ENCODE data around the gene RAB40B.

The RAB40B gene

DNA sequence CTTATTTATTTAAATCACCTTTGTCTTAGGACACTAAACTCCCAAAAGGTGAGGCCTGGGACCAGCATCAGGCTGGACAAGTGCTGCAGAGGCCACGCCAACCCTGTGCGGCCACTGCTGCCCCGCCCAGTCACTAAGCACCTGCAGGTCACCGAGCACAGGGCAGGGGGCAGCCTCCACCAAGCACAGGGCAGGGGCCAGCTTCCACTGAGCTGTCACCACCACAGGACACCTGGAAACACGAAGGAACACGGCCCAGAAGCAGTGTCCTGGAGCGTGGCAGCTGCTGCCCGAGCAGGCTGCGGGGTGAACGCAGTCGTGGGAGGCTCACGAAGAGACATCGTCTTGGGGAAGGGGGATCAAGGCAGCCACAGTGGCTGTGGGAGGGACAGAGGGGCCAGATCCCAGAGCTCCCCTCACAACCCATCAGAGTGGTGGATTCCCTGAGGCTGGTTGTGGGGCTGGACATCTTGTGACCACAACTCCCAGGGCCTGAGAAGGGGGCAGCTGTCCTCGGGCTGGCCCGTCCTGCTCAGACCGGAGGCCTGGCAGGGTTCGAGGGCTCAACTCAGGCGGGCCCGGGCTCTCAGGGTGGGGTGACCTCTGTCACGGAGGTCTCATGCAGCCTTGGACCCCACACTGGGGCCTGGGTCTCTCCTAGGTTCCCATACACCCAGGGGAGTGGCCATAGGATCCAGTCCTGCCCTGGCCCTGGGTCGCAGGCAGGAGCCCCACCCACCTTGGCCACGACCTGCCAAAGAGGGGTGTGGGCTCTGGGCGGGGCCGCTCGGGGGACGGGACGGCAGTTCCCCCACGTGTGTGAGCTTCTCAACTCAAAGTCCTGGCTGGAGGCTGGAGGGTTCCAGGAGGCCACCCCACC, 18.7 kb downstream of the RAB40B start:
- no peaks in the 10 kb centered on the region for H3K27me3 ChIP-seq (ENCODE audit: insufficient read depth, low read length)

DNA sequence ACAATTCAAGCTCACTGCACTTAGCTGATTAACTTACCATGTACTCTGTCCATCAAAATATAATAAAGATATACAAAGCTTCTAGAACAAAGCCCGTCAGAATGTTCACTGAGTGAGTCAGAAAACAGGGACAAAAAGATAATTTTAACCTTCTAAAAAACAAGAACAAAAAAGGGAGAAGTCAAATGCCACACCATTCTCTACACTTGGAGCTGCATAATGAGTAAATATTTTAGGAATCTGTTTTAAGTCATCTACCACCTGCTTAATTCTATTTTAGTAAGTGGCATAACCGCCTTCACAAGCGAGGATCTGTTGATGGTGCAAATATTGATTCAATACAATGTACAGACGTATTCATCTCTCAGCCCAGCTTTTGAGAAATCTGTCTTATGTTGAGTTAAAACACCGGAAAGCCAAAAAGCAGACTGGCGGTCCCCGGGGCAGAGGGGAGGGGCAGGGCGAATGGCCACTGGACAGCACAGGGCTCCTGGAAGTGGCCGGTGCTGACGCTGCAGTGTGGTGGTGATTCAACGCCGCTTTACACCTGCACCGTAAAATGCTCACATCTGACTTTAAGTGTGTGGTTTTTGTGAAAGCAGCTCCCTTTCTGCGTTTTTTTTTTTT, 20.1 kb downstream of the RAB40B start:
- H4K91ac ChIP-seq (ENCODE audit: low read depth, low read length): no peak overlapping the region
- no peak overlapping the region for H3K4me2 ChIP-seq (ENCODE audit: low read length)
- H2BK12ac ChIP-seq (ENCODE audit: low read length): no peak overlapping the region
- no peaks in the 10 kb centered on the region for H3K79me2 ChIP-seq (ENCODE audit: control insufficient read depth, insufficient read depth, low read length, poor library complexity)
- H3K27me3 ChIP-seq (ENCODE audit: insufficient read depth, low read length): no peaks in the 10 kb centered on the region
- no peak overlapping the region for H4K12ac ChIP-seq (ENCODE audit: low read depth, low read length)
- H2AK5ac ChIP-seq (ENCODE audit: low read length): no peak overlapping the region
- no peak overlapping the region for H3K23ac ChIP-seq (ENCODE audit: low read length)
- H2BK120ac ChIP-seq (ENCODE audit: insufficient read depth, low read length, poor library complexity): no peak overlapping the region
- no peak overlapping the region for H2BK5ac ChIP-seq (ENCODE audit: low read depth, low read length, poor library complexity)
- WGBS (ENCODE audit: extremely low coverage, insufficient coverage, insufficient read length): no CpG with 5 or more reads among the region's 14 CpGs
- no peak overlapping the region for H3K14ac ChIP-seq (ENCODE audit: low read length)
- H3K9ac ChIP-seq (ENCODE audit: low read length): no peak overlapping the region
- no peak overlapping the region for H3K4ac ChIP-seq (ENCODE audit: low read depth, low read length)
- H4K8ac ChIP-seq (ENCODE audit: low read depth, low read length): no peak overlapping the region
- no peaks in the 10 kb centered on the region for H3K79me1 ChIP-seq (ENCODE audit: low read length)
- DNase-seq: no peak
- no peaks in the 10 kb centered on the region for H3K36me3 ChIP-seq (ENCODE audit: control insufficient read depth in 1 of 2, insufficient read depth in 2 of 2, low read length in 2 of 2)
- peaks cover 2% of the 10 kb centered on the region for H3K9me3 ChIP-seq (ENCODE audit: insufficient read depth, low read depth, low read length)
- no peak overlapping the region for H2AFZ ChIP-seq (ENCODE audit: insufficient read depth, low read length, poor library complexity)
- no peak overlapping the region for H3K4me3 ChIP-seq (ENCODE audit: low read depth, low read length)
- no peak overlapping the region for H3K18ac ChIP-seq (ENCODE audit: low read length)
- H3K27ac ChIP-seq (ENCODE audit: low read depth, low read length): no peak overlapping the region
- H3K4me1 ChIP-seq (ENCODE audit: control insufficient read depth in 1 of 2, insufficient read depth in 2 of 2, low read length in 2 of 2): no peaks in the 10 kb centered on the region

More for the DNA sequence above, 18.7 kb downstream of the RAB40B start:
- H2BK5ac ChIP-seq (ENCODE audit: low read depth, low read length, poor library complexity): no peak overlapping the region
- H3K23ac ChIP-seq (ENCODE audit: low read length): no peak overlapping the region
- no peak overlapping the region for H3K14ac ChIP-seq (ENCODE audit: low read length)
- no peak overlapping the region for H2BK12ac ChIP-seq (ENCODE audit: low read length)
- H3K4me2 ChIP-seq (ENCODE audit: low read length): no peak overlapping the region
- no peak overlapping the region for H3K18ac ChIP-seq (ENCODE audit: low read length)
- no peaks in the 10 kb centered on the region for H3K79me1 ChIP-seq (ENCODE audit: low read length)
- H3K4me1 ChIP-seq (ENCODE audit: control insufficient read depth in 1 of 2, insufficient read depth in 2 of 2, low read length in 2 of 2): no peaks in the 10 kb centered on the region
- no peak overlapping the region for H3K4me3 ChIP-seq (ENCODE audit: low read depth, low read length)
- no peak for DNase-seq
- peaks cover 2% of the 10 kb centered on the region for H3K9me3 ChIP-seq (ENCODE audit: insufficient read depth, low read depth, low read length)
- no peak overlapping the region for H2AK5ac ChIP-seq (ENCODE audit: low read length)
- no peak overlapping the region for H4K8ac ChIP-seq (ENCODE audit: low read depth, low read length)
- no peak overlapping the region for H3K27ac ChIP-seq (ENCODE audit: low read depth, low read length)
- H3K36me3 ChIP-seq (ENCODE audit: control insufficient read depth in 1 of 2, insufficient read depth in 2 of 2, low read length in 2 of 2): no peaks in the 10 kb centered on the region
- no peak overlapping the region for H2AFZ ChIP-seq (ENCODE audit: insufficient read depth, low read length, poor library complexity)
- no peak overlapping the region for H3K9ac ChIP-seq (ENCODE audit: low read length)
- no CpG with 5 or more reads among the region's 28 CpGs for WGBS (ENCODE audit: extremely low coverage, insufficient coverage, insufficient read length)
- no peak overlapping the region for H4K12ac ChIP-seq (ENCODE audit: low read depth, low read length)
- H3K4ac ChIP-seq (ENCODE audit: low read depth, low read length): no peak overlapping the region
- no peak overlapping the region for H4K91ac ChIP-seq (ENCODE audit: low read depth, low read length)
- no peaks in the 10 kb centered on the region for H3K79me2 ChIP-seq (ENCODE audit: control insufficient read depth, insufficient read depth, low read length, poor library complexity)
- no peak overlapping the region for H2BK120ac ChIP-seq (ENCODE audit: insufficient read depth, low read length, poor library complexity)

DNA sequence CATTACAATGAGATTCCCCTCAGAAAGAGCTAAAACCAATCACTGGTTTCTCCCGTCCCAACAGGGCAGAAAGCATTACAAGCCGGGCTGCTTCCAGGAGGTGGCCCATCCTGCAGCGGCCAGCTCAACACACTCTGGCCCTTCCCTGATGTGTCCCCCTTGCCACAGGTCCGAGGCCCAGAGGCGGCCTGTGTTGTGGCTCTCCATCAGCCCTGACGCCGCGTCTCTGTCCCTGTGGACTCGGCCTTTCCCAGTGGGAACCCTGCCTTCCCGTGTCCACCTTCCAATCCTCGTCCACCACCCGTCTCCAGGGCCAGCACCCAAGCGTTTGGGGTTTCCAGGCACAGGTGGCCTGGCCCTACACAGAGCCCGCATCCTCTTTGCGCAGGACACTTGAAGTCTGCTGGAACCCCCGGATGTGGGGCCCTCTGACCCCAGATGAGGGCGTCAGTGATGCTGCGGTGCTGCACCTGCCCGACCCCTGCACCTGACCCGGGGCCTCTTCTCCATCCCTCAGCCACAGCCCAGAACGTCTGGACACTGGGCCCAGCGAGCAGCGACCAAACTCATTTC, 21.1 kb downstream of the RAB40B start:
- Histone ChIP-seq H3K14ac (ENCODE audit: low read length) (no peak overlapping the region), H3K4me3 (ENCODE audit: low read depth, low read length) (no peak overlapping the region), H3K27me3 (ENCODE audit: insufficient read depth, low read length) (no peaks in the 10 kb centered on the region), H2BK12ac (ENCODE audit: low read length) (no peak overlapping the region), H2AK5ac (ENCODE audit: low read length) (no peak overlapping the region), H4K91ac (ENCODE audit: low read depth, low read length) (no peak overlapping the region), H3K4me1 (ENCODE audit: control insufficient read depth in 1 of 2, insufficient read depth in 2 of 2, low read length in 2 of 2) (no peaks in the 10 kb centered on the region), H3K18ac (ENCODE audit: low read length) (no peak overlapping the region), H2BK5ac (ENCODE audit: low read depth, low read length, poor library complexity) (no peak overlapping the region), H3K27ac (ENCODE audit: low read depth, low read length) (no peak overlapping the region), H2AFZ (ENCODE audit: insufficient read depth, low read length, poor library complexity) (no peak overlapping the region), H3K79me1 (ENCODE audit: low read length) (no peaks in the 10 kb centered on the region), H2BK120ac (ENCODE audit: insufficient read depth, low read length, poor library complexity) (no peak overlapping the region), H3K9ac (ENCODE audit: low read length) (no peak overlapping the region), H3K4me2 (ENCODE audit: low read length) (no peak overlapping the region), H3K79me2 (ENCODE audit: control insufficient read depth, insufficient read depth, low read length, poor library complexity) (no peaks in the 10 kb centered on the region), H3K36me3 (ENCODE audit: control insufficient read depth in 1 of 2, insufficient read depth in 2 of 2, low read length in 2 of 2) (no peaks in the 10 kb centered on the region), H3K23ac (ENCODE audit: low read length) (no peak overlapping the region), H4K12ac (ENCODE audit: low read depth, low read length) (no peak overlapping the region), H3K9me3 (ENCODE audit: insufficient read depth, low read depth, low read length) (peaks cover 2% of the 10 kb centered on the region), H4K8ac (ENCODE audit: low read depth, low read length) (no peak overlapping the region), H3K4ac (ENCODE audit: low read depth, low read length) (no peak overlapping the region)
- no peak for DNase-seq
- no CpG with 5 or more reads among the region's 23 CpGs for WGBS (ENCODE audit: extremely low coverage, insufficient coverage, insufficient read length)

GRCh38 chr17:82675476-82676245, 22.8 kb downstream of the RAB40B start:
- Histone ChIP-seq H2AK5ac (ENCODE audit: low read length) (no peak overlapping the region), H3K36me3 (ENCODE audit: control insufficient read depth in 1 of 2, insufficient read depth in 2 of 2, low read length in 2 of 2) (no peaks in the 10 kb centered on the region), H2BK5ac (ENCODE audit: low read depth, low read length, poor library complexity) (no peak overlapping the region), H4K8ac (ENCODE audit: low read depth, low read length) (no peak overlapping the region), H3K27me3 (ENCODE audit: insufficient read depth, low read length) (no peaks in the 10 kb centered on the region), H3K4me2 (ENCODE audit: low read length) (no peak overlapping the region), H3K27ac (ENCODE audit: low read depth, low read length) (no peak overlapping the region), H3K4me1 (ENCODE audit: control insufficient read depth in 1 of 2, insufficient read depth in 2 of 2, low read length in 2 of 2) (no peaks in the 10 kb centered on the region), H4K12ac (ENCODE audit: low read depth, low read length) (no peak overlapping the region), H3K79me1 (ENCODE audit: low read length) (no peaks in the 10 kb centered on the region), H3K4ac (ENCODE audit: low read depth, low read length) (no peak overlapping the region), H2AFZ (ENCODE audit: insufficient read depth, low read length, poor library complexity) (no peak overlapping the region), H3K14ac (ENCODE audit: low read length) (no peak overlapping the region), H3K9me3 (ENCODE audit: insufficient read depth, low read depth, low read length) (peaks cover 5% of the 10 kb centered on the region), H3K79me2 (ENCODE audit: control insufficient read depth, insufficient read depth, low read length, poor library complexity) (no peaks in the 10 kb centered on the region), H3K18ac (ENCODE audit: low read length) (no peak overlapping the region), H2BK12ac (ENCODE audit: low read length) (no peak overlapping the region), H3K9ac (ENCODE audit: low read length) (no peak overlapping the region), H4K91ac (ENCODE audit: low read depth, low read length) (no peak overlapping the region), H3K23ac (ENCODE audit: low read length) (no peak overlapping the region), H2BK120ac (ENCODE audit: insufficient read depth, low read length, poor library complexity) (no peak overlapping the region), H3K4me3 (ENCODE audit: low read depth, low read length) (no peak overlapping the region)
- no peak for DNase-seq
- no CpG with 5 or more reads among the region's 18 CpGs for WGBS (ENCODE audit: extremely low coverage, insufficient coverage, insufficient read length)

All from trophoblast cell (in vitro differentiated cells and primary cell).